HepG2 (cell line): Measurements from ENCODE around the gene KAZN. TPM values are rescaled to one million over a fixed set of nuclear protein-coding genes. Genes with fewer than 3 reads are reported as not detected.

Source experiments
- HNF4A ChIP-seq: sonication (generic); formaldehyde crosslinking; IDR thresholded peaks from 2 replicates; pipeline ENCODE4 v1.4.0; 2020; ENCODE audit warnings: missing genetic modification reagents
- IRF2 ChIP-seq: IDR thresholded peaks from 2 replicates; pipeline ENCODE4 v1.6.1; 2018; ENCODE audit warnings: missing genetic modification reagents, missing compliant biosample characterization
- ZFX ChIP-seq: sonication (generic); formaldehyde crosslinking; IDR thresholded peaks from 2 replicates; pipeline ENCODE4 v1.4.0; 2020; ENCODE audit warnings: mild to moderate bottlenecking, low read depth, missing genetic modification reagents, moderate library complexity
- ZNF235 ChIP-seq: sonication (generic); formaldehyde crosslinking; IDR thresholded peaks from 2 replicates; pipeline ENCODE4 v1.8.1; 2023; ENCODE audit warnings: mild to moderate bottlenecking, missing genetic modification reagents, borderline replicate concordance
- ZNF350 ChIP-seq: sonication (generic); formaldehyde crosslinking; IDR thresholded peaks from 2 replicates; pipeline ENCODE4 v1.4.0; 2020; ENCODE audit warnings: mild to moderate bottlenecking, low read depth, missing genetic modification reagents, borderline replicate concordance
- ZNF616 ChIP-seq: sonication (generic); formaldehyde crosslinking; IDR thresholded peaks from 2 replicates; pipeline ENCODE4 v1.5.0; 2020; ENCODE audit warnings: low read depth, mild to moderate bottlenecking, missing genetic modification reagents
- polyA plus RNA-seq, 8 experiments: library from polyadenylated mRNA; depleted of rRNA in 3 of 8; stranded (reverse) in 7 of 8; unstranded in 1 of 8; fragments of >200 nt; fragmentation: Illumina TruSeq in 4 of 8; extraction: Trizol in 4 of 8; gene quantifications; 2 replicates each; pipeline versions ENCODE4 v1.2.1 to v1.2.3, GENCODE V29; 2011 to 2016; ENCODE audit warnings: low read depth in 4 of 8, missing spikeins in 1 of 8, mixed read lengths in 1 of 8; ENCODE audit not compliant: insufficient read depth in 1 of 8
- total RNA-seq, 5 experiments: library from RNA; depleted of rRNA; stranded (reverse); fragments of >200 nt; fragmentation: Illumina TruSeq; extraction: Trizol; gene quantifications; 2 replicates each; pipeline ENCODE4 v1.2.3, GENCODE V29; 2016; ENCODE audit warnings: low read depth in 1 of 5
- TF ChIP-seq, protein P1 (sequence below): IDR thresholded peaks from 2 replicates; pipeline ENCODE4 v1.6.1; 2016
- TF ChIP-seq, protein P2 (sequence below): conservative IDR thresholded peaks from 2 replicates; pipeline ENCODE4 v1.6.1; 2018; ENCODE audit warnings: missing genetic modification reagents
- TF ChIP-seq, protein P3 (sequence below): sonication (generic); formaldehyde crosslinking; conservative IDR thresholded peaks from 2 replicates; pipeline ENCODE4 v1.4.0; 2020; ENCODE audit warnings: missing genetic modification reagents
- TF ChIP-seq, protein P4 (sequence below): sonication (generic); formaldehyde crosslinking; IDR thresholded peaks from 2 replicates; pipeline ENCODE4 v1.4.0; 2020; ENCODE audit warnings: mild to moderate bottlenecking, missing genetic modification reagents, borderline replicate concordance

The KAZN gene
- total and polyA plus RNA-seq, 2 of the 13 experiments (the other 11 are each of a cell fraction or from before 2014, with no cell fraction given): 10.4 to 13.5 TPM

DNA sequence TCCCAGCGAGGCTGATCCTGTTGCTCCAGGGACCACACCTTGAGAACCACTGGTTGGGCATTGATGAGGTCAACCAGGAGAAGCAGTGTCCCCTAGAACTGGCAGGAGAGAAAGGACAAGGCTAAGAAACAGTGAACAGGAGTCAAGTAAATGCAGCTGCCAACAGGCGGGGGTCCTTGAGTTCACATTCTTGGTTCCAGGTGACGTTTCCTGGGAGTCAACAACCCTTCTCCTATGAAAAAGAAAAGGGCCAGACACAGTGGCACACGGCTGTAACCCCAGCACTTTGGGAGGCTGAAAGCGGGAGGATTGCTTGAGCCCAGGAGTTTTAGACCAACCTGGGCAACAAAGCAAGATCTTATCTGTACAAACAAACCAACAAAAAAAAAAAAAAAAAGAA lies 98.3 kb downstream of the KAZN start (continued):
- TF ChIP-seq, protein P1, sequence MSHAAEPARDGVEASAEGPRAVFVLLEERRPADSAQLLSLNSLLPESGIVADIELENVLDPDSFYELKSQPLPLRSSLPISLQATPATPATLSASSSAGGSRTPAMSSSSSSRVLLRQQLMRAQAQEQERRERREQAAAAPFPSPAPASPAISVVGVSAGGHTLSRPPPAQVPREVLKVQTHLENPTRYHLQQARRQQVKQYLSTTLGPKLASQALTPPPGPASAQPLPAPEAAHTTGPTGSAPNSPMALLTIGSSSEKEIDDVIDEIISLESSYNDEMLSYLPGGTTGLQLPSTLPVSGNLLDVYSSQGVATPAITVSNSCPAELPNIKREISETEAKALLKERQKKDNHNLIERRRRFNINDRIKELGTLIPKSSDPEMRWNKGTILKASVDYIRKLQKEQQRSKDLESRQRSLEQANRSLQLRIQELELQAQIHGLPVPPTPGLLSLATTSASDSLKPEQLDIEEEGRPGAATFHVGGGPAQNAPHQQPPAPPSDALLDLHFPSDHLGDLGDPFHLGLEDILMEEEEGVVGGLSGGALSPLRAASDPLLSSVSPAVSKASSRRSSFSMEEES (CRISPR knock-in tag): no peak
- TF ChIP-seq ZFX: no peak
- no peak for TF ChIP-seq ZNF350 (CRISPR knock-in tag)
- TF ChIP-seq, protein P2, sequence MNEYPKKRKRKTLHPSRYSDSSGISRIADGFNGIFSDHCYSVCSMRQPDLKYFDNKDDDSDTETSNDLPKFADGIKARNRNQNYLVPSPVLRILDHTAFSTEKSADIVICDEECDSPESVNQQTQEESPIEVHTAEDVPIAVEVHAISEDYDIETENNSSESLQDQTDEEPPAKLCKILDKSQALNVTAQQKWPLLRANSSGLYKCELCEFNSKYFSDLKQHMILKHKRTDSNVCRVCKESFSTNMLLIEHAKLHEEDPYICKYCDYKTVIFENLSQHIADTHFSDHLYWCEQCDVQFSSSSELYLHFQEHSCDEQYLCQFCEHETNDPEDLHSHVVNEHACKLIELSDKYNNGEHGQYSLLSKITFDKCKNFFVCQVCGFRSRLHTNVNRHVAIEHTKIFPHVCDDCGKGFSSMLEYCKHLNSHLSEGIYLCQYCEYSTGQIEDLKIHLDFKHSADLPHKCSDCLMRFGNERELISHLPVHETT (CRISPR knock-in tag): no peak
- no peak for TF ChIP-seq ZNF616
- TF ChIP-seq, protein P3, sequence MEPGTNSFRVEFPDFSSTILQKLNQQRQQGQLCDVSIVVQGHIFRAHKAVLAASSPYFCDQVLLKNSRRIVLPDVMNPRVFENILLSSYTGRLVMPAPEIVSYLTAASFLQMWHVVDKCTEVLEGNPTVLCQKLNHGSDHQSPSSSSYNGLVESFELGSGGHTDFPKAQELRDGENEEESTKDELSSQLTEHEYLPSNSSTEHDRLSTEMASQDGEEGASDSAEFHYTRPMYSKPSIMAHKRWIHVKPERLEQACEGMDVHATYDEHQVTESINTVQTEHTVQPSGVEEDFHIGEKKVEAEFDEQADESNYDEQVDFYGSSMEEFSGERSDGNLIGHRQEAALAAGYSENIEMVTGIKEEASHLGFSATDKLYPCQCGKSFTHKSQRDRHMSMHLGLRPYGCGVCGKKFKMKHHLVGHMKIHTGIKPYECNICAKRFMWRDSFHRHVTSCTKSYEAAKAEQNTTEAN (CRISPR knock-in tag): no peak
- TF ChIP-seq IRF2 (CRISPR knock-in tag): no peak
- no peak for TF ChIP-seq ZNF235
- no peak for TF ChIP-seq HNF4A (CRISPR knock-in tag)
- TF ChIP-seq, protein P4, sequence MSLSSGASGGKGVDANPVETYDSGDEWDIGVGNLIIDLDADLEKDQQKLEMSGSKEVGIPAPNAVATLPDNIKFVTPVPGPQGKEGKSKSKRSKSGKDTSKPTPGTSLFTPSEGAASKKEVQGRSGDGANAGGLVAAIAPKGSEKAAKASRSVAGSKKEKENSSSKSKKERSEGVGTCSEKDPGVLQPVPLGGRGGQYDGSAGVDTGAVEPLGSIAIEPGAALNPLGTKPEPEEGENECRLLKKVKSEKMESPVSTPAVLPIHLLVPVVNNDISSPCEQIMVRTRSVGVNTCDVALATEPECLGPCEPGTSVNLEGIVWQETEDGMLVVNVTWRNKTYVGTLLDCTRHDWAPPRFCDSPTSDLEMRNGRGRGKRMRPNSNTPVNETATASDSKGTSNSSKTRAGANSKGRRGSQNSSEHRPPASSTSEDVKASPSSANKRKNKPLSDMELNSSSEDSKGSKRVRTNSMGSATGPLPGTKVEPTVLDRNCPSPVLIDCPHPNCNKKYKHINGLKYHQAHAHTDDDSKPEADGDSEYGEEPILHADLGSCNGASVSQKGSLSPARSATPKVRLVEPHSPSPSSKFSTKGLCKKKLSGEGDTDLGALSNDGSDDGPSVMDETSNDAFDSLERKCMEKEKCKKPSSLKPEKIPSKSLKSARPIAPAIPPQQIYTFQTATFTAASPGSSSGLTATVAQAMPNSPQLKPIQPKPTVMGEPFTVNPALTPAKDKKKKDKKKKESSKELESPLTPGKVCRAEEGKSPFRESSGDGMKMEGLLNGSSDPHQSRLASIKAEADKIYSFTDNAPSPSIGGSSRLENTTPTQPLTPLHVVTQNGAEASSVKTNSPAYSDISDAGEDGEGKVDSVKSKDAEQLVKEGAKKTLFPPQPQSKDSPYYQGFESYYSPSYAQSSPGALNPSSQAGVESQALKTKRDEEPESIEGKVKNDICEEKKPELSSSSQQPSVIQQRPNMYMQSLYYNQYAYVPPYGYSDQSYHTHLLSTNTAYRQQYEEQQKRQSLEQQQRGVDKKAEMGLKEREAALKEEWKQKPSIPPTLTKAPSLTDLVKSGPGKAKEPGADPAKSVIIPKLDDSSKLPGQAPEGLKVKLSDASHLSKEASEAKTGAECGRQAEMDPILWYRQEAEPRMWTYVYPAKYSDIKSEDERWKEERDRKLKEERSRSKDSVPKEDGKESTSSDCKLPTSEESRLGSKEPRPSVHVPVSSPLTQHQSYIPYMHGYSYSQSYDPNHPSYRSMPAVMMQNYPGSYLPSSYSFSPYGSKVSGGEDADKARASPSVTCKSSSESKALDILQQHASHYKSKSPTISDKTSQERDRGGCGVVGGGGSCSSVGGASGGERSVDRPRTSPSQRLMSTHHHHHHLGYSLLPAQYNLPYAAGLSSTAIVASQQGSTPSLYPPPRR (CRISPR knock-in tag): no peak
